Measurements from ENCODE around the gene RHBDL3.
"Not testable (repeated sequence)": the region's sequence is repeated elsewhere in the genome, so short reads cannot be mapped to it uniquely, and the experiment has no call there.

The RHBDL3 gene

GRCh38 chr17:32289471-32290070 lies 23.9 kb downstream of the RHBDL3 start:
- DNase-seq (ENCODE audit: low read depth), result no peak

GRCh38 chr17:32292094-32292493 lies 26.5 kb downstream of the RHBDL3 start:
- DNase-seq (ENCODE audit: low read depth), result no peak

- DNase-seq (ENCODE audit: low read depth), result no peak
Measured at GRCh38 chr17:32297424-32297823, 31.8 kb downstream of the RHBDL3 start.

GRCh38 chr17:32297860-32298259 lies 32.2 kb downstream of the RHBDL3 start:
- DNase-seq (ENCODE audit: low read depth), result no peak

GRCh38 chr17:32298298-32298697 lies 32.7 kb downstream of the RHBDL3 start:
- DNase-seq (ENCODE audit: low read depth), result no peak

- no peak for DNase-seq (ENCODE audit: low read depth)
Measured at GRCh38 chr17:32298721-32299579, 33.3 kb downstream of the RHBDL3 start.

GRCh38 chr17:32299580-32300164 lies 34.0 kb downstream of the RHBDL3 start:
- no peak for DNase-seq (ENCODE audit: low read depth)

- DNase-seq (ENCODE audit: low read depth), result no peak
Measured at GRCh38 chr17:32302037-32302436, 36.4 kb downstream of the RHBDL3 start.

GRCh38 chr17:32302860-32303649 lies 37.4 kb downstream of the RHBDL3 start:
- DNase-seq (ENCODE audit: low read depth), result no peak

- DNase-seq (ENCODE audit: low read depth), result no peak
Measured at GRCh38 chr17:32303781-32304288, 38.2 kb downstream of the RHBDL3 start.

- DNase-seq (ENCODE audit: low read depth), result no peak
Measured at GRCh38 chr17:32305049-32305448, 39.4 kb downstream of the RHBDL3 start.

- no peak for DNase-seq (ENCODE audit: low read depth)
Measured at GRCh38 chr17:32307658-32308057, 42.0 kb downstream of the RHBDL3 start.

- DNase-seq (ENCODE audit: low read depth), result no peak
Measured at GRCh38 chr17:32311028-32311536, 45.5 kb downstream of the RHBDL3 start.

- no peak for DNase-seq (ENCODE audit: low read depth)
Measured at GRCh38 chr17:32314636-32315035, 49.0 kb downstream of the RHBDL3 start.

GRCh38 chr17:32315171-32315570 lies 49.5 kb downstream of the RHBDL3 start:
- DNase-seq (ENCODE audit: low read depth), result no peak

- not testable (repeated sequence) for DNase-seq (ENCODE audit: low read depth)
Measured at GRCh38 chr17:32316653-32317052, 51.0 kb downstream of the RHBDL3 start.

GRCh38 chr17:32317353-32317752 lies 51.7 kb downstream of the RHBDL3 start:
- no peak for DNase-seq (ENCODE audit: low read depth)

GRCh38 chr17:32318071-32318470 lies 52.4 kb downstream of the RHBDL3 start:
- no peak for DNase-seq (ENCODE audit: low read depth)

GRCh38 chr17:32319548-32319905 lies 53.9 kb downstream of the RHBDL3 start:
- DNase-seq (ENCODE audit: low read depth), result peak; percentile 58

GRCh38 chr17:32320080-32320479 lies 54.4 kb downstream of the RHBDL3 start:
- DNase-seq (ENCODE audit: low read depth), result not testable (repeated sequence)

GRCh38 chr17:32320847-32321246 lies 55.2 kb downstream of the RHBDL3 start:
- no peak for DNase-seq (ENCODE audit: low read depth)

- no peak for DNase-seq (ENCODE audit: low read depth)
Measured at GRCh38 chr17:32323046-32323445, 57.4 kb downstream of the RHBDL3 start.

All from stimulated activated CD8-positive, alpha-beta memory T cell treated with anti-CD3 and anti-CD28 coated beads, Interleukin-15, amount 100 ng/mL, for 24 hours (primary cell).